ENCODE measurements around the gene SULT1C3. TPM values are rescaled to one million over a fixed set of nuclear protein-coding genes. Genes with fewer than 3 reads are reported as not detected.
A peak's percentile ranks its signal among the peaks of the same experiment; 100 is the strongest.
"Not testable (repeated sequence)": the region's sequence is repeated elsewhere in the genome, so short reads cannot be mapped to it uniquely, and the experiment has no call there.

Gene SULT1C3
- total and polyA plus RNA-seq, 7 donors: 1.2 TPM; not detected in 6

GRCh38 chr2:108270768-108271506 lies 31.2 kb downstream of the SULT1C3 start:
- no peaks in the 10 kb centered on the region for H3K9me3 ChIP-seq
- H3K27ac ChIP-seq: no peak overlapping the region
- no peak for DNase-seq
- no peaks in the 10 kb centered on the region for H3K27me3 ChIP-seq
- intact Hi-C loops (cut with DNase I): no loop called here
- 39 to 75% methylated on average over 5 of the region's 5 CpGs for WGBS, 2 donors
- TF ChIP-seq POLR2AphosphoS5 (IDR thresholded peaks at IDR 0.05): no peak
- no peak overlapping the region for H3K4me3 ChIP-seq
- H3K4me1 ChIP-seq: peaks cover 0 to 18% (median 13%) of the 10 kb centered on the region in 4 donors
- H3K36me3 ChIP-seq: no peaks in the 10 kb centered on the region

- intact Hi-C loops (cut with DNase I): no loop called here
- peak overlapping the region in 2 of 4 donors; percentile 13 to 16 for H3K4me3 ChIP-seq
- no peak for TF ChIP-seq CTCF (IDR thresholded peaks at IDR 0.05)
- TF ChIP-seq POLR2A (IDR thresholded peaks at IDR 0.05): no peak
- TF ChIP-seq EP300 (IDR thresholded peaks at IDR 0.05): no peak
- no peak for TF ChIP-seq POLR2AphosphoS5 (IDR thresholded peaks at IDR 0.05)
Measured at GRCh38 chr2:108271691-108272253, 32.0 kb downstream of the SULT1C3 start.

GRCh38 chr2:108278631-108279030 lies 38.9 kb downstream of the SULT1C3 start:
- TF ChIP-seq POLR2AphosphoS5 (IDR thresholded peaks at IDR 0.05) (no peak), POLR2A (IDR thresholded peaks at IDR 0.05) (no peak), CTCF (IDR thresholded peaks at IDR 0.05) (no peak), EP300 (IDR thresholded peaks at IDR 0.05) (no peak)
- Histone ChIP-seq H3K27me3 (no peaks in the 10 kb centered on the region), H3K4me1 (no peaks in the 10 kb centered on the region), H3K9me3 (no peaks in the 10 kb centered on the region), H3K36me3 (no peaks in the 10 kb centered on the region), H3K4me3 (no peak overlapping the region), H3K27ac (no peak overlapping the region)
- WGBS, 2 donors: 86 to 89% methylated on average over 2 of the region's 2 CpGs
- intact Hi-C loops (cut with DNase I): no loop called here
- DNase-seq: no peak

More at GRCh38 chr2:108271691-108272253, 32.0 kb downstream of the SULT1C3 start:
- Histone ChIP-seq H3K27ac (no peak overlapping the region), H3K27me3 (no peaks in the 10 kb centered on the region), H3K36me3 (no peaks in the 10 kb centered on the region), H3K9me3 (no peaks in the 10 kb centered on the region), H3K4me1 (peaks cover 0 to 18% (median 13%) of the 10 kb centered on the region in 4 donors)
- WGBS, 2 donors: 74% methylated on average over 7 of the region's 7 CpGs
- DNase-seq: peak; percentile 75

- DNase-seq: no peak
- no peaks in the 10 kb centered on the region for H3K27me3 ChIP-seq
- intact Hi-C loops (cut with DNase I): no loop called here
- H3K9me3 ChIP-seq: no peaks in the 10 kb centered on the region
- no peak overlapping the region for H3K4me3 ChIP-seq
- H3K36me3 ChIP-seq: no peaks in the 10 kb centered on the region
- H3K4me1 ChIP-seq: no peaks in the 10 kb centered on the region
- TF ChIP-seq EP300 (IDR thresholded peaks at IDR 0.05): no peak
- TF ChIP-seq POLR2AphosphoS5 (IDR thresholded peaks at IDR 0.05): no peak
- H3K27ac ChIP-seq: no peak overlapping the region
- 89 to 92% methylated on average over 5 of the region's 5 CpGs for WGBS, 2 donors
Measured at GRCh38 chr2:108279468-108279867, 39.7 kb downstream of the SULT1C3 start.

- Histone ChIP-seq H3K4me3 (no peak overlapping the region), H3K27ac (no peak overlapping the region), H3K4me1 (no peaks in the 10 kb centered on the region), H3K27me3 (no peaks in the 10 kb centered on the region), H3K9me3 (no peaks in the 10 kb centered on the region), H3K36me3 (no peaks in the 10 kb centered on the region)
- no peak for DNase-seq
- TF ChIP-seq EP300 (IDR thresholded peaks at IDR 0.05): no peak
- no peak for TF ChIP-seq POLR2A (IDR thresholded peaks at IDR 0.05)
- TF ChIP-seq POLR2AphosphoS5 (IDR thresholded peaks at IDR 0.05): no peak
- no peak for TF ChIP-seq CTCF (IDR thresholded peaks at IDR 0.05)
- intact Hi-C loops (cut with DNase I): no loop called here
- 58 to 67% methylated on average over 3 of the region's 3 CpGs for WGBS, 2 donors
Measured at GRCh38 chr2:108280466-108280865, 40.7 kb downstream of the SULT1C3 start.

GRCh38 chr2:108284566-108284965 lies 44.8 kb downstream of the SULT1C3 start:
- H3K4me1 ChIP-seq; H3K9me3 ChIP-seq; H3K27ac ChIP-seq; DNase-seq; H3K4me3 ChIP-seq; H3K27me3 ChIP-seq; H3K36me3 ChIP-seq; intact Hi-C loops (cut with DNase I): not testable (repeated sequence)
- 94 to 95% methylated on average over 7 of the region's 7 CpGs for WGBS, 2 donors
